OCI-LY3 (cell line): ENCODE measurements around the gene CCDC175.

ENCODE experiments used
- H2AFZ ChIP-seq: fragments of 200-600, 300-600 bp; shearing (Covaris generic); 2 replicates; pipeline ENCODE4 v1.6.0; 2014; ENCODE audit warnings: antibody characterized with exemption, low read depth, low read length
- H3K27ac ChIP-seq: fragments of 200-600, 300-600 bp; sonication (generic); 2 replicates; pipeline ENCODE4 v1.5.1; 2014; ENCODE audit warnings: mild to moderate bottlenecking, low read length, moderate library complexity, mixed read lengths
- H3K27me3 ChIP-seq: fragments of 200-600, 300-600 bp; sonication (generic); 2 replicates; pipeline ENCODE4 v1.6.1; 2014; ENCODE audit warnings: low read depth, low read length, mixed read lengths
- H3K36me3 ChIP-seq: fragments of 200-600, 300-600 bp; sonication (generic); replicated peaks from 2 replicates; pipeline ENCODE3; 2014; ENCODE audit warnings: low read depth, low read length, mixed read lengths
- H3K4me1 ChIP-seq: fragments of 300-600, 200-600 bp; sonication (generic); 2 replicates; pipeline ENCODE4 v1.6.1; 2014; ENCODE audit warnings: low read length, mixed read lengths
- H3K4me2 ChIP-seq: fragments of 200-600, 300-600 bp; sonication (generic); 2 replicates; pipeline ENCODE4 v1.6.1; 2014; ENCODE audit warnings: low read length, mixed read lengths
- H3K4me3 ChIP-seq: fragments of 300-600, 200-600 bp; sonication (generic); 2 replicates; pipeline ENCODE4 v1.5.1; 2014; ENCODE audit warnings: antibody characterized with exemption, mild to moderate bottlenecking, low read length, moderate library complexity
- H3K79me2 ChIP-seq: fragments of 300-600, 200-600 bp; shearing (Covaris generic); 2 replicates; pipeline ENCODE4 v1.6.1; 2014; ENCODE audit warnings: mild to moderate bottlenecking, low read length, mixed read lengths
- H3K9ac ChIP-seq: fragments of 300-600, 200-600 bp; shearing (Covaris generic); 2 replicates; pipeline ENCODE4 v1.6.0; 2014; ENCODE audit warnings: mild to moderate bottlenecking, low read length, moderate library complexity
- H3K9me3 ChIP-seq: fragments of 200-600, 300-600 bp; shearing (Covaris generic); 2 replicates; pipeline ENCODE4 v1.6.1; 2014; ENCODE audit warnings: low read length, mixed read lengths; ENCODE audit not compliant: insufficient read depth
- H4K20me1 ChIP-seq: fragments of 200-600, 300-600 bp; sonication (generic); 2 replicates; pipeline ENCODE4 v1.6.1; 2016; ENCODE audit warnings: low read length, mixed read lengths; ENCODE audit not compliant: insufficient read depth
- EZH2phosphoT487 ChIP-seq: fragments of 200-600 bp; shearing (Covaris generic); IDR thresholded peaks from 2 replicates; pipeline ENCODE4 v1.6.1; 2018; ENCODE audit warnings: antibody characterized with exemption, mixed run types, low read depth
- TF ChIP-seq, protein P1 (sequence below): fragments of 200-600, 300-600 bp; sonication (generic); IDR thresholded peaks from 2 replicates; pipeline ENCODE4 v1.5.1; 2014; ENCODE audit warnings: antibody characterized with exemption, low read length, low read depth

The CCDC175 gene

GRCh38 chr14:59534361-59534987, 42.1 kb downstream of the CCDC175 start:
- H3K27me3 ChIP-seq, result no peaks in the 10 kb centered on the region
- H3K27ac ChIP-seq, result no peak overlapping the region
- peaks cover 26% of the 10 kb centered on the region for H3K4me1 ChIP-seq
- no peaks in the 10 kb centered on the region for H3K79me2 ChIP-seq
- H3K36me3 ChIP-seq, result no peaks in the 10 kb centered on the region
- no peaks in the 10 kb centered on the region for H4K20me1 ChIP-seq
- H3K9ac ChIP-seq, result no peak overlapping the region
- H3K4me3 ChIP-seq, result no peak overlapping the region
- H2AFZ ChIP-seq, result no peak overlapping the region
- TF ChIP-seq EZH2phosphoT487, result no peak
- TF ChIP-seq, protein P1, sequence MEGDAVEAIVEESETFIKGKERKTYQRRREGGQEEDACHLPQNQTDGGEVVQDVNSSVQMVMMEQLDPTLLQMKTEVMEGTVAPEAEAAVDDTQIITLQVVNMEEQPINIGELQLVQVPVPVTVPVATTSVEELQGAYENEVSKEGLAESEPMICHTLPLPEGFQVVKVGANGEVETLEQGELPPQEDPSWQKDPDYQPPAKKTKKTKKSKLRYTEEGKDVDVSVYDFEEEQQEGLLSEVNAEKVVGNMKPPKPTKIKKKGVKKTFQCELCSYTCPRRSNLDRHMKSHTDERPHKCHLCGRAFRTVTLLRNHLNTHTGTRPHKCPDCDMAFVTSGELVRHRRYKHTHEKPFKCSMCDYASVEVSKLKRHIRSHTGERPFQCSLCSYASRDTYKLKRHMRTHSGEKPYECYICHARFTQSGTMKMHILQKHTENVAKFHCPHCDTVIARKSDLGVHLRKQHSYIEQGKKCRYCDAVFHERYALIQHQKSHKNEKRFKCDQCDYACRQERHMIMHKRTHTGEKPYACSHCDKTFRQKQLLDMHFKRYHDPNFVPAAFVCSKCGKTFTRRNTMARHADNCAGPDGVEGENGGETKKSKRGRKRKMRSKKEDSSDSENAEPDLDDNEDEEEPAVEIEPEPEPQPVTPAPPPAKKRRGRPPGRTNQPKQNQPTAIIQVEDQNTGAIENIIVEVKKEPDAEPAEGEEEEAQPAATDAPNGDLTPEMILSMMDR, result no peak
- no peaks in the 10 kb centered on the region for H3K9me3 ChIP-seq
- H3K4me2 ChIP-seq, result no peak overlapping the region

DNA sequence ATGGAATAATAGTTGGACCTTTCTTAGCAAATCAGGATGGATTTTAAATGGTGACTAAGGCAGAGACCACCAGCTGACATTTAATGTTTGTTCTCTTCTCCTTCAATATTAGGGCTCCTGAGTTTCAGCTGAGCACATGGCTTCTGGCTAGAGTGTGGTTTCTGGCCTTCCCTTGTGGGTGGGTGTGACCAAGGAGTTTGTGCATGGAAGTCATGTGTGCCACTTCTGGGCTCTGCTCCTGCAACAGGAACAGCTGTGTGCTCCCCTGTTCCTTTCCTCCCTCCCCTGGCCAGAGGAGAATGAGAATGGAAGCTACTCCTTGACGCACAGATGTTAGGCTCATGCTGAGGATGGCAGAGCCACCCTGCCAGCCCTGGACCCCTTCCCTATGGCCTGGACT, 44.2 kb downstream of the CCDC175 start:
- Histone ChIP-seq H3K9ac (no peak overlapping the region), H3K79me2 (no peaks in the 10 kb centered on the region), H2AFZ (no peak overlapping the region), H3K27me3 (no peaks in the 10 kb centered on the region), H4K20me1 (no peaks in the 10 kb centered on the region), H3K4me2 (no peak overlapping the region), H3K27ac (no peak overlapping the region), H3K36me3 (no peaks in the 10 kb centered on the region), H3K9me3 (no peaks in the 10 kb centered on the region), H3K4me3 (no peak overlapping the region), H3K4me1 (peaks cover 5% of the 10 kb centered on the region)
- TF ChIP-seq, protein P1, result no peak
- TF ChIP-seq EZH2phosphoT487, result no peak

DNA sequence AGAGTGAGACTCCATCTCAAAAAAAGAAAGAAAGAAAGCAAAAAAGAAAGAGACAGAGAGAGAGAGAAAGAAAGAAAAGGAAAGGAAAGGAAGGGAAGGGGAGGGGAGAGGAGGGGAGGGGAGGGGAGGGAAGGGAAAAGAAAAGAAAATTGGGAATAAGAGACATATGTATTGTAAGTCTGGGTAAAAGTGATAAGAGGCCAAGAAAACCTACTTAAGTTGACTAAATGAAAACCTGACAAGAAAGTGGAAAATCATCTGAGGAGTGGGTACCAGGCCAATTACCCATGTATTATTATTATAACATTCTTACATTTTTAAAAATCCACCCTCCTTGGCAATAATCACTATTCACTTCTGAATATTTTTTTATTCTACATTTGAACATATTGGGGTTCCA, 46.3 kb downstream of the CCDC175 start:
- Histone ChIP-seq H3K9me3 (no peaks in the 10 kb centered on the region), H3K4me1 (no peaks in the 10 kb centered on the region), H3K79me2 (no peaks in the 10 kb centered on the region), H3K4me2 (no peak overlapping the region), H3K27ac (no peak overlapping the region), H2AFZ (no peak overlapping the region), H3K36me3 (no peaks in the 10 kb centered on the region), H3K27me3 (no peaks in the 10 kb centered on the region), H3K9ac (no peak overlapping the region), H4K20me1 (no peaks in the 10 kb centered on the region), H3K4me3 (no peak overlapping the region)
- TF ChIP-seq, protein P1, result no peak
- no peak for TF ChIP-seq EZH2phosphoT487

GRCh38 chr14:59529189-59529588, 47.4 kb downstream of the CCDC175 start:
- TF ChIP-seq EZH2phosphoT487, result no peak
- TF ChIP-seq, protein P1, result no peak
- H3K27ac ChIP-seq, result no peak overlapping the region
- no peaks in the 10 kb centered on the region for H3K79me2 ChIP-seq
- H3K4me3 ChIP-seq, result no peak overlapping the region
- no peaks in the 10 kb centered on the region for H3K36me3 ChIP-seq
- 0 out of 2 replicates have a peak, but pooled peaks cover 5% of the 10 kb centered on the region for H3K27me3 ChIP-seq
- no peaks in the 10 kb centered on the region for H4K20me1 ChIP-seq
- H3K4me1 ChIP-seq, result no peaks in the 10 kb centered on the region
- H3K9me3 ChIP-seq, result no peaks in the 10 kb centered on the region
- H3K4me2 ChIP-seq, result no peak overlapping the region
- H2AFZ ChIP-seq, result no peak overlapping the region
- H3K9ac ChIP-seq, result no peak overlapping the region
